Measurements from ENCODE around the gene PIK3R2.

Gene PIK3R2

GRCh38 chr19:18145391-18145999 is 7.5 kb upstream of the PIK3R2 start:
- DNase-seq (ENCODE audit: low spot score) = no peak
- TF ChIP-seq CTCF (IDR thresholded peaks at IDR 0.05; ENCODE audit: extremely low read depth, missing control alignments) = no peak

- no peak for DNase-seq (ENCODE audit: low spot score)
- no peak for TF ChIP-seq CTCF (IDR thresholded peaks at IDR 0.05; ENCODE audit: extremely low read depth, missing control alignments)
Observed at GRCh38 chr19:18147396-18147795, 5.6 kb upstream of the PIK3R2 start.

GRCh38 chr19:18149596-18149975 is 3.4 kb upstream of the PIK3R2 start:
- no peak for DNase-seq (ENCODE audit: low spot score)
- no peak for TF ChIP-seq CTCF (IDR thresholded peaks at IDR 0.05; ENCODE audit: extremely low read depth, missing control alignments)

GRCh38 chr19:18150776-18151624 is 2.0 kb upstream of the PIK3R2 start:
- no peak for DNase-seq (ENCODE audit: low spot score)
- TF ChIP-seq CTCF (IDR thresholded peaks at IDR 0.05; ENCODE audit: extremely low read depth, missing control alignments) = no peak

- peak; percentile 100 for DNase-seq (ENCODE audit: low spot score)
- TF ChIP-seq CTCF (IDR thresholded peaks at IDR 0.05; ENCODE audit: extremely low read depth, missing control alignments) = peak; percentile 63
Observed at GRCh38 chr19:18152442-18152816, 534 bp upstream of the PIK3R2 start.

GRCh38 chr19:18153556-18154134 is 682 bp downstream of the PIK3R2 start:
- peak; percentile 58 for DNase-seq (ENCODE audit: low spot score)
- no peak for TF ChIP-seq CTCF (IDR thresholded peaks at IDR 0.05; ENCODE audit: extremely low read depth, missing control alignments)

Measured in GM20000 (cell line).